Measurements from ENCODE around the gene FARS2. TPM values are rescaled to one million over a fixed set of nuclear protein-coding genes. Genes with fewer than 3 reads are reported as not detected.

The FARS2 gene
- polyA plus RNA-seq, 1 donor (not counting 4 experiments of a cell fraction or from before 2014, with no cell fraction given), result 21.3 TPM

GRCh38 chr6:5679691-5680090 lies 418.4 kb downstream of the FARS2 start:
- no peak for FAIRE-seq
- no peaks in the 10 kb centered on the region for H3K79me2 ChIP-seq (ENCODE audit: control insufficient read depth, insufficient read depth, low read length)
- H2AFZ ChIP-seq (ENCODE audit: control insufficient read depth, low read length), result no peak overlapping the region
- H3K36me3 ChIP-seq (ENCODE audit: control insufficient read depth in 2 of 2, extremely low read depth in 1 of 2, insufficient read depth in 2 of 2, low read length in 2 of 2), result no peaks in the 10 kb centered on the region
- H3K9me1 ChIP-seq (ENCODE audit: control insufficient read depth, extremely low read depth, insufficient read depth, low read length), result no peaks in the 10 kb centered on the region
- H3K9me3 ChIP-seq (ENCODE audit: control insufficient read depth, low read depth, low read length), result no peaks in the 10 kb centered on the region
- no peak for DNase-seq (ENCODE audit: low read depth, low spot score)
- no peak overlapping the region for H3K4me2 ChIP-seq (ENCODE audit: control insufficient read depth, extremely low read depth, insufficient read depth, low read depth, low read length)
- TF ChIP-seq CTCF (optimal IDR thresholded peaks at IDR 0.05 in 1 of 3, IDR thresholded peaks at IDR 0.05 in 1 of 3, conservative IDR thresholded peaks at IDR 0.05 in 1 of 3; ENCODE audit: extremely low read depth in 1 of 3, insufficient read depth in 2 of 3, low read length in 3 of 3) (no peak), EZH2 (IDR thresholded peaks at IDR 0.05; ENCODE audit: low read length) (no peak)
- no peak overlapping the region for H3K27ac ChIP-seq (ENCODE audit: control insufficient read depth, insufficient read depth, low read length)
- peaks cover 11% of the 10 kb centered on the region for H3K4me1 ChIP-seq (ENCODE audit: control insufficient read depth, extremely low read depth, insufficient read depth, low read length)
- dilution Hi-C loops (cut with MboI; ENCODE audit: extremely low pct_ligation_motif_present, low sequenced_read_pairs), result no loop called here
- H3K4me3 ChIP-seq (ENCODE audit: control insufficient read depth in 2 of 3, extremely low read depth in 1 of 3, insufficient read depth in 2 of 3, low read depth in 1 of 3, low read length in 3 of 3), result no peak overlapping the region
- no peak overlapping the region for H3K9ac ChIP-seq (ENCODE audit: control insufficient read depth, extremely low read depth, insufficient read depth, low read length)
- H4K20me1 ChIP-seq (ENCODE audit: control insufficient read depth, extremely low read depth, insufficient read depth, low read length), result no peaks in the 10 kb centered on the region
- H3K27me3 ChIP-seq (ENCODE audit: control insufficient read depth, extremely low read depth, insufficient read depth, low read length), result no peaks in the 10 kb centered on the region

- FAIRE-seq (no peak), DNase-seq (ENCODE audit: low read depth, low spot score) (no peak)
- no peak overlapping the region for H3K27ac ChIP-seq (ENCODE audit: control insufficient read depth, insufficient read depth, low read length)
- dilution Hi-C loops (cut with MboI; ENCODE audit: extremely low pct_ligation_motif_present, low sequenced_read_pairs), result no loop called here
- no peak overlapping the region for H3K4me3 ChIP-seq (ENCODE audit: control insufficient read depth in 2 of 3, extremely low read depth in 1 of 3, insufficient read depth in 2 of 3, low read depth in 1 of 3, low read length in 3 of 3)
- H4K20me1 ChIP-seq (ENCODE audit: control insufficient read depth, extremely low read depth, insufficient read depth, low read length), result no peaks in the 10 kb centered on the region
- no peaks in the 10 kb centered on the region for H3K27me3 ChIP-seq (ENCODE audit: control insufficient read depth, extremely low read depth, insufficient read depth, low read length)
- peaks cover 11% of the 10 kb centered on the region for H3K4me1 ChIP-seq (ENCODE audit: control insufficient read depth, extremely low read depth, insufficient read depth, low read length)
- TF ChIP-seq CTCF (optimal IDR thresholded peaks at IDR 0.05 in 1 of 3, IDR thresholded peaks at IDR 0.05 in 1 of 3, conservative IDR thresholded peaks at IDR 0.05 in 1 of 3; ENCODE audit: extremely low read depth in 1 of 3, insufficient read depth in 2 of 3, low read length in 3 of 3) (no peak), EZH2 (IDR thresholded peaks at IDR 0.05; ENCODE audit: low read length) (no peak)
- H3K9ac ChIP-seq (ENCODE audit: control insufficient read depth, extremely low read depth, insufficient read depth, low read length), result no peak overlapping the region
- no peaks in the 10 kb centered on the region for H3K36me3 ChIP-seq (ENCODE audit: control insufficient read depth in 2 of 2, extremely low read depth in 1 of 2, insufficient read depth in 2 of 2, low read length in 2 of 2)
- no peak overlapping the region for H2AFZ ChIP-seq (ENCODE audit: control insufficient read depth, low read length)
- H3K9me1 ChIP-seq (ENCODE audit: control insufficient read depth, extremely low read depth, insufficient read depth, low read length), result no peaks in the 10 kb centered on the region
- H3K79me2 ChIP-seq (ENCODE audit: control insufficient read depth, insufficient read depth, low read length), result no peaks in the 10 kb centered on the region
- no peaks in the 10 kb centered on the region for H3K9me3 ChIP-seq (ENCODE audit: control insufficient read depth, low read depth, low read length)
- H3K4me2 ChIP-seq (ENCODE audit: control insufficient read depth, extremely low read depth, insufficient read depth, low read depth, low read length), result no peak overlapping the region
Observed at GRCh38 chr6:5680095-5680494, 418.8 kb downstream of the FARS2 start.
